Brain microvascular endothelial cell (primary cell): ENCODE results near the gene MMUT.

Experiments
- DNase-seq: peaks from one replicate; pipeline ENCODE4 v3.0.0-alpha.2; 2020
- H3K27ac ChIP-seq: fragments of 250-450 bp; sonication (Bioruptor Pico); 2 replicates; pipeline ENCODE4 v1.5.1; 2020; ENCODE audit warnings: mild to moderate bottlenecking, moderate library complexity
- H3K27me3 ChIP-seq: fragments of 250-450 bp; sonication (Bioruptor Pico); replicated peaks from 2 replicates; pipeline ENCODE4 v1.5.1; 2020; ENCODE audit warnings: mild to moderate bottlenecking
- H3K36me3 ChIP-seq: fragments of 250-450 bp; sonication (Bioruptor Pico); replicated peaks from 2 replicates; pipeline ENCODE4 v1.5.1; 2020; ENCODE audit warnings: mild to moderate bottlenecking
- H3K4me3 ChIP-seq: 2 replicates; pipeline ENCODE4 v1.5.1; 2011; ENCODE audit warnings: low read depth, mild to moderate bottlenecking, control low read depth, low read length, moderate library complexity
- CTCF ChIP-seq: IDR thresholded peaks from 2 replicates; pipeline ENCODE4 v1.5.1; 2011; ENCODE audit warnings: low read depth, mild to moderate bottlenecking, moderate library complexity, low read length, control low read depth, inconsistent platforms; ENCODE audit errors: missing control alignments
- in situ Hi-C: cut with HindIII; loops from 2 replicates; pipeline ENCODE4 v1.10.0; 2017; ENCODE audit warnings: low sequenced_read_pairs, low pct_ligation_motif_present

Gene MMUT

GRCh38 chr6:49462927-49463611, at the start of gene MMUT, which contains the start of gene CENPQ:
TSS of gene MMUT (minus strand) at chr6:49463253. CDS start at chr6:49459466, 3,787 bp downstream.
TSS of gene CENPQ (plus strand) at chr6:49463370. CDS start at chr6:49470177, 6,807 bp downstream.
- Histone ChIP-seq H3K4me3 (peak within 1 kb of the TSS; percentile 90), H3K36me3 (no peaks in the 10 kb centered on the region), H3K27me3 (no peaks in the 10 kb centered on the region), H3K27ac (peak within 1 kb of the TSS; percentile 64)
- peak; percentile 94 for DNase-seq
- TF ChIP-seq CTCF, result no peak
- in situ Hi-C loops, result no loop called here

- H3K36me3 ChIP-seq, result no peaks in the 10 kb centered on the region
- no peak for DNase-seq
- no peaks in the 10 kb centered on the region for H3K27me3 ChIP-seq
- no peak overlapping the region for H3K4me3 ChIP-seq
- in situ Hi-C loops, result no loop called here
- TF ChIP-seq CTCF, result no peak
- no peak overlapping the region for H3K27ac ChIP-seq
Measured at GRCh38 chr6:49509342-49509741, 46.3 kb upstream of the MMUT start.

- Histone ChIP-seq H3K27ac (no peak overlapping the region), H3K4me3 (no peak overlapping the region), H3K27me3 (no peaks in the 10 kb centered on the region), H3K36me3 (no peaks in the 10 kb centered on the region)
- in situ Hi-C loops, result no loop called here
- DNase-seq, result no peak
- no peak for TF ChIP-seq CTCF
Measured at GRCh38 chr6:49506569-49507111, 43.6 kb upstream of the MMUT start.

GRCh38 chr6:49504666-49505065, 41.6 kb upstream of the MMUT start:
- TF ChIP-seq CTCF, result no peak
- Histone ChIP-seq H3K27me3 (no peaks in the 10 kb centered on the region), H3K4me3 (no peak overlapping the region), H3K36me3 (no peaks in the 10 kb centered on the region), H3K27ac (no peak overlapping the region)
- in situ Hi-C loops, result no loop called here
- no peak for DNase-seq

GRCh38 chr6:49499623-49500022, 36.6 kb upstream of the MMUT start, which contains the start of gene GLYATL3:
TSS of gene GLYATL3 (plus strand) at chr6:49499923. CDS start at chr6:49511991, 12,068 bp downstream.
- in situ Hi-C loops, result no loop called here
- no peak for DNase-seq
- Histone ChIP-seq H3K27ac (no peak within 1 kb of the TSS), H3K27me3 (no peaks in the 10 kb centered on the region), H3K36me3 (no peaks in the 10 kb centered on the region), H3K4me3 (no peak within 1 kb of the TSS)
- no peak for TF ChIP-seq CTCF
